ENCODE data around the gene FBXO48. TPM values are rescaled to one million over a fixed set of nuclear protein-coding genes. Genes with fewer than 3 reads are reported as not detected.

The FBXO48 gene
- total RNA-seq, 1 donor, result 0.72 TPM

- DNase-seq (ENCODE audit: insufficient read length, low spot score, missing footprints), result no peak
- no peak for TF ChIP-seq CTCF (IDR thresholded peaks at IDR 0.05; ENCODE audit: extremely low read depth, low read depth, low read length)
- Histone ChIP-seq H3K27me3 (ENCODE audit: insufficient read depth, low read length) (no peaks in the 10 kb centered on the region), H4K20me1 (ENCODE audit: insufficient read depth, low read length) (no peaks in the 10 kb centered on the region), H3K4me1 (ENCODE audit: insufficient read depth, low read length) (peaks cover 20% of the 10 kb centered on the region), H3K4me2 (ENCODE audit: insufficient read depth, low read length) (no peak overlapping the region), H3K36me3 (ENCODE audit: insufficient read depth, low read length) (no peaks in the 10 kb centered on the region), H3K79me2 (ENCODE audit: insufficient read depth, low read length) (no peaks in the 10 kb centered on the region), H3K27ac (ENCODE audit: low read depth, low read length) (no peak overlapping the region), H2AFZ (ENCODE audit: low read length) (no peak overlapping the region), H3K4me3 (ENCODE audit: insufficient read depth, low read length) (no peak overlapping the region), H3K9me3 (ENCODE audit: low read depth, low read length) (no peaks in the 10 kb centered on the region)
These were observed 32.1 kb downstream of the FBXO48 start for GRCh38 chr2:68434981-68435380.

GRCh38 chr2:68432696-68433658, 34.1 kb downstream of the FBXO48 start:
- Histone ChIP-seq H3K9me3 (ENCODE audit: low read depth, low read length) (no peaks in the 10 kb centered on the region), H3K27me3 (ENCODE audit: insufficient read depth, low read length) (no peaks in the 10 kb centered on the region), H3K27ac (ENCODE audit: low read depth, low read length) (no peak overlapping the region), H3K4me1 (ENCODE audit: insufficient read depth, low read length) (peaks cover 23% of the 10 kb centered on the region), H3K36me3 (ENCODE audit: insufficient read depth, low read length) (no peaks in the 10 kb centered on the region), H3K4me2 (ENCODE audit: insufficient read depth, low read length) (no peak overlapping the region), H4K20me1 (ENCODE audit: insufficient read depth, low read length) (no peaks in the 10 kb centered on the region), H2AFZ (ENCODE audit: low read length) (no peak overlapping the region), H3K79me2 (ENCODE audit: insufficient read depth, low read length) (no peaks in the 10 kb centered on the region), H3K4me3 (ENCODE audit: insufficient read depth, low read length) (no peak overlapping the region)
- DNase-seq (ENCODE audit: insufficient read length, low spot score, missing footprints), result no peak
- no peak for TF ChIP-seq CTCF (IDR thresholded peaks at IDR 0.05; ENCODE audit: extremely low read depth, low read depth, low read length)

GRCh38 chr2:68431316-68431972, 35.6 kb downstream of the FBXO48 start:
- no peak for DNase-seq (ENCODE audit: insufficient read length, low spot score, missing footprints)
- no peaks in the 10 kb centered on the region for H4K20me1 ChIP-seq (ENCODE audit: insufficient read depth, low read length)
- no peak for TF ChIP-seq CTCF (IDR thresholded peaks at IDR 0.05; ENCODE audit: extremely low read depth, low read depth, low read length)
- H3K27me3 ChIP-seq (ENCODE audit: insufficient read depth, low read length), result no peaks in the 10 kb centered on the region
- no peak overlapping the region for H3K4me2 ChIP-seq (ENCODE audit: insufficient read depth, low read length)
- H3K36me3 ChIP-seq (ENCODE audit: insufficient read depth, low read length), result no peaks in the 10 kb centered on the region
- H3K4me1 ChIP-seq (ENCODE audit: insufficient read depth, low read length), result peaks cover 29% of the 10 kb centered on the region
- H3K4me3 ChIP-seq (ENCODE audit: insufficient read depth, low read length), result no peak overlapping the region
- H2AFZ ChIP-seq (ENCODE audit: low read length), result no peak overlapping the region
- H3K27ac ChIP-seq (ENCODE audit: low read depth, low read length), result no peak overlapping the region
- no peaks in the 10 kb centered on the region for H3K9me3 ChIP-seq (ENCODE audit: low read depth, low read length)
- H3K79me2 ChIP-seq (ENCODE audit: insufficient read depth, low read length), result no peaks in the 10 kb centered on the region

DNA sequence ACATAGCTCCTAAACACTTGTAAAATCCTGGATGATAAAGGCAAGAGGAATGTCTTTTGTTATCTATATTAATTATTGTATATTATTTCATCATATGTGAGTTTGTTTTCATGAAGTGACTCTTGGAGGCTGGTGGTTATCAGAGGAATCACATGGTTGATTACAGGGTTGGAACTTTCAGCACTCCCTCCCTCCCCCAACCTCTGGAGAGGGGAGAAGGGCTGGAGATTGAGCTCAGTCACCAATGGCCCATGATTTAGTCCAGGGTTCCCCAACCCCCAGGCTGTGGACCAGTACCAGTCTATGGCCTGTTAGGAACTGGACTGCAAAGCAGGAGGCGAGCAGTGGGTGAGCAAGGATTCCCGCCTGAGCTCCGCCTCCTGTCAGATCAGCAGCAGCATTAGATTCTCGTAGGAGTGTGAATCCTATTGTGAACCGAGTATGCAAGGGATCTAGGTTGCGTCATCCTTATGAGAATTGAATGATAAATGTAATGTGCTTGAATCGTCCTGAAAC, 37.7 kb downstream of the FBXO48 start:
- no peaks in the 10 kb centered on the region for H3K27me3 ChIP-seq (ENCODE audit: insufficient read depth, low read length)
- no peaks in the 10 kb centered on the region for H3K79me2 ChIP-seq (ENCODE audit: insufficient read depth, low read length)
- no peak for DNase-seq (ENCODE audit: insufficient read length, low spot score, missing footprints)
- no peak overlapping the region for H3K4me2 ChIP-seq (ENCODE audit: insufficient read depth, low read length)
- H2AFZ ChIP-seq (ENCODE audit: low read length), result no peak overlapping the region
- H3K36me3 ChIP-seq (ENCODE audit: insufficient read depth, low read length), result no peaks in the 10 kb centered on the region
- H3K9me3 ChIP-seq (ENCODE audit: low read depth, low read length), result no peaks in the 10 kb centered on the region
- no peak overlapping the region for H3K4me3 ChIP-seq (ENCODE audit: insufficient read depth, low read length)
- no peak overlapping the region for H3K27ac ChIP-seq (ENCODE audit: low read depth, low read length)
- peaks cover 13% of the 10 kb centered on the region for H3K4me1 ChIP-seq (ENCODE audit: insufficient read depth, low read length)
- H4K20me1 ChIP-seq (ENCODE audit: insufficient read depth, low read length), result no peaks in the 10 kb centered on the region
- no peak for TF ChIP-seq CTCF (IDR thresholded peaks at IDR 0.05; ENCODE audit: extremely low read depth, low read depth, low read length)
